Endothelial cell of umbilical vein (primary cell): ENCODE measurements around the gene AP3S2. TPM values are rescaled to one million over a fixed set of nuclear protein-coding genes. Genes with fewer than 3 reads are reported as not detected.

Experiments used
- BruUV-seq: library from RNA; stranded (reverse); fragments of 400-500 nt; replicated peaks from 2 replicates; lab custom pipeline; 2021; lab: Mats Ljungman, UMichigan
- CTCF ChIA-PET: fragments of 300-600, 350-600 bp; sonication (Branson Sonifier 250); formaldehyde crosslinking; loops from one replicate; lab custom pipeline; 2021; ENCODE audit warnings: antibody characterized with exemption, inconsistent platforms; lab: Charles Lee
- POLR2A ChIA-PET: fragments of 300-600, 350-600 bp; sonication (Branson Sonifier 250); formaldehyde crosslinking; loops from one replicate; lab custom pipeline; 2021; ENCODE audit warnings: antibody characterized with exemption, inconsistent platforms; lab: Charles Lee
- DNase-seq: peaks from one replicate; pipeline ENCODE4 v3.0.0-alpha.2; 2011; ENCODE audit warnings: low read depth, low spot score
- FAIRE-seq: peaks from 2 replicates; lab custom pipeline; 2011; peaks lifted over from hg19 to GRCh38; lab: Jason Lieb, UNC
- H2AFZ ChIP-seq: 2 replicates; pipeline ENCODE4 v1.6.0; 2012; ENCODE audit warnings: low read depth, low read length, control low read depth, inconsistent platforms
- H3K27ac ChIP-seq: 2 replicates; pipeline ENCODE4 v1.5.1; 2011; ENCODE audit warnings: low read depth, mild to moderate bottlenecking, control low read depth, low read length, moderate library complexity; ENCODE audit not compliant: insufficient read depth
- H3K27me3 ChIP-seq, 2 experiments: 2 replicates each; pipeline versions ENCODE4 v1.6.0 to v1.6.1; 2011; ENCODE audit warnings: low read length in 2 of 2, mixed read lengths in 1 of 2; ENCODE audit not compliant: control insufficient read depth in 2 of 2, insufficient read depth in 2 of 2
- H3K36me3 ChIP-seq, 2 experiments: 2 replicates in 1 of 2; 3 replicates in 1 of 2; pipeline ENCODE4 v1.5.1; 2011; ENCODE audit warnings: low read length in 2 of 2, mild to moderate bottlenecking in 1 of 2, moderate library complexity in 1 of 2; ENCODE audit not compliant: control insufficient read depth in 2 of 2, insufficient read depth in 2 of 2; ENCODE audit errors: extremely low read depth in 1 of 2
- H3K4me1 ChIP-seq: 3 replicates; pipeline ENCODE4 v1.5.1; 2011; ENCODE audit warnings: mild to moderate bottlenecking, low read length; ENCODE audit not compliant: control insufficient read depth, insufficient read depth; ENCODE audit errors: extremely low read depth
- H3K4me2 ChIP-seq: 2 replicates; pipeline ENCODE4 v1.6.1; 2011; ENCODE audit warnings: low read length, control low read depth, mixed read lengths; ENCODE audit not compliant: insufficient read depth
- H3K4me3 ChIP-seq, 3 experiments: fragments of 200-600 bp in 1 of 3; sonication (generic), shearing (Covaris generic) in 1 of 3; replicated peaks in 1 of 3; 2 replicates each; pipeline ENCODE4 v1.5.1; 2011 to 2016; ENCODE audit warnings: control low read depth in 3 of 3, low read length in 3 of 3, mild to moderate bottlenecking in 2 of 3, inconsistent platforms in 1 of 3, low read depth in 1 of 3, moderate library complexity in 1 of 3; ENCODE audit not compliant: insufficient read depth in 1 of 3
- H3K79me2 ChIP-seq: 2 replicates; pipeline ENCODE4 v1.6.0; 2012; ENCODE audit warnings: low read length, inconsistent platforms; ENCODE audit not compliant: control insufficient read depth, insufficient read depth
- H3K9ac ChIP-seq: replicated peaks from 2 replicates; pipeline ENCODE3; 2011; ENCODE audit warnings: low read length, control low read depth; ENCODE audit not compliant: insufficient read depth; ENCODE audit errors: extremely low read depth
- H3K9me1 ChIP-seq: replicated peaks from 3 replicates; pipeline ENCODE4 v1.6.0; 2011; ENCODE audit warnings: mild to moderate bottlenecking, low read length; ENCODE audit not compliant: control insufficient read depth, insufficient read depth; ENCODE audit errors: extremely low read depth
- H3K9me3 ChIP-seq: replicated peaks from 2 replicates; pipeline ENCODE4 v1.5.1; 2012; ENCODE audit warnings: low read length, inconsistent platforms; ENCODE audit not compliant: control insufficient read depth, insufficient read depth
- H4K20me1 ChIP-seq: replicated peaks from 2 replicates; pipeline ENCODE3; 2011; ENCODE audit warnings: mild to moderate bottlenecking, low read length; ENCODE audit not compliant: control insufficient read depth, insufficient read depth; ENCODE audit errors: extremely low read depth
- EZH2 ChIP-seq: IDR thresholded peaks from 2 replicates; pipeline ENCODE4 v1.6.1; 2012; ENCODE audit warnings: borderline replicate concordance, low read depth, mild to moderate bottlenecking, moderate library complexity, low read length, inconsistent platforms; ENCODE audit not compliant: severe bottlenecking
- FOS ChIP-seq: IDR thresholded peaks from 2 replicates; pipeline ENCODE4 v1.6.1; 2011; ENCODE audit warnings: mild to moderate bottlenecking, low read length, moderate library complexity, borderline replicate concordance; ENCODE audit not compliant: insufficient read depth
- GATA2 ChIP-seq: IDR thresholded peaks from 2 replicates; pipeline ENCODE4 v1.7.0; 2011; ENCODE audit warnings: low read depth, mild to moderate bottlenecking, moderate library complexity, mixed read lengths, low read length; ENCODE audit not compliant: insufficient read length, insufficient read depth
- JUN ChIP-seq: IDR thresholded peaks from 2 replicates; pipeline ENCODE4 v1.6.1; 2011; ENCODE audit warnings: borderline replicate concordance, low read depth; ENCODE audit not compliant: insufficient read length, insufficient read depth
- MYC ChIP-seq: IDR thresholded peaks from one replicate; pipeline ENCODE4 v1.6.1; 2011; ENCODE audit warnings: mild to moderate bottlenecking, low read depth, low read length
- POLR2A ChIP-seq: IDR thresholded peaks from 2 replicates; pipeline ENCODE4 v1.6.1; 2012; ENCODE audit warnings: low read depth, mild to moderate bottlenecking, control low read depth, low read length
- POLR2AphosphoS5 ChIP-seq: IDR thresholded peaks from 2 replicates; pipeline ENCODE4 v1.6.1; 2012; ENCODE audit warnings: low read depth, mild to moderate bottlenecking, control low read depth, low read length, moderate library complexity; ENCODE audit not compliant: insufficient read depth
- dilution Hi-C: fragments of 300-500 bp; cut with MboI; formaldehyde crosslinking; loops from one replicate; pipeline ENCODE4 v1.15.0; 2019; ENCODE audit warnings: low sequenced_read_pairs; ENCODE audit not compliant: extremely low pct_ligation_motif_present
- intact Hi-C: fragments of 100-400 bp; cut with micrococcal nuclease; formaldehyde crosslinking; loops from one replicate; pipeline ENCODE4 v1.10.0; 2022
- polyA plus RNA-seq, 4 experiments: library from polyadenylated mRNA; depleted of rRNA in 3 of 4; stranded (reverse) in 3 of 4; unstranded in 1 of 4; fragments of >200 nt; gene quantifications; 2 replicates each; pipeline versions ENCODE4 v1.2.1 to v1.2.3, GENCODE V29; 2011 to 2012; ENCODE audit warnings: missing spikeins in 1 of 4
- total RNA-seq: library from RNA; stranded (reverse); gene quantifications from 2 replicates; pipeline ENCODE4 v1.2.3, GENCODE V29; 2021
- TF ChIP-seq, protein P1 (sequence below), 2 donors: IDR thresholded peaks; 1 replicate in 1 of 2; 2 replicates in 1 of 2; pipeline ENCODE4 v1.5.1; 2011; ENCODE audit warnings: low read length in 2 of 2, mild to moderate bottlenecking in 2 of 2, moderate library complexity in 2 of 2, control low read depth in 1 of 2, inconsistent platforms in 1 of 2, low read depth in 1 of 2; ENCODE audit not compliant: insufficient read depth in 1 of 2; ENCODE audit errors: extremely low read depth in 1 of 2
- TF ChIP-seq, protein P2 (sequence below): IDR thresholded peaks from 2 replicates; pipeline ENCODE4 v1.6.1; 2011; ENCODE audit not compliant: insufficient read depth, insufficient read length

The AP3S2 gene
- total and polyA plus RNA-seq, 2 donors (not counting 3 experiments of a cell fraction or from before 2014, with no cell fraction given): 14.6 to 31.1 TPM

DNA sequence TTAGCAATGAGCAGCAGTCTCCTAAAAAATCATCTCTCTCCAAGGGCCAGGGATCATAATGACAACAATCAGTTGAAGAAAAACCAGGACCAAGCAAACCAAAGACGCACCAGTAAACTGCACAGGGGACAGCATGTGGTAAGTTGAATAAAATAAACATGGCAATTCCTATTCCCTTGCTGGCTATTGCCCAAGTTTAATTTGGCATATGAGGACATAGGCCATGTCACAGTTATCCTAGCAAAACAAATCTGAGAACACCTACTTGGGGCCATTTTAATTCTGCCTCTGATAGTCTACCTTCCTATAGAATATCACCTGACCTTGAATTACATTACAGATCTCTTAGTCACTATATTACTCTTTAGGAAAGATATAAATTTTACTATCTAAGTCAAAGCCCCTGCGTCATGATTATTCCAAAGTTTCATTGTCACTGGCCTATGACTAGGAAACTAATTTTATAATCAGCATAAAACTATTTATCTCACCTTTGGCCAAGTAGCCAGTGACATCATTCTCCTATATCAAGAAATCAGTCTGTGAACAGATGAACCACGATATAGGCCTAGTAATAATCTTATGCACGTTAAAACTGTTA is 23.0 kb downstream of the AP3S2 start:
- POLR2A ChIA-PET: no interaction called here
- Histone ChIP-seq H3K4me1 (no peaks in the 10 kb centered on the region), H3K9ac (no peak overlapping the region), H3K4me3 (no peak overlapping the region), H3K79me2 (no peaks in the 10 kb centered on the region), H2AFZ (no peak overlapping the region), H3K9me3 (no peaks in the 10 kb centered on the region), H3K27ac (no peak overlapping the region), H3K4me2 (no peak overlapping the region), H3K9me1 (no peaks in the 10 kb centered on the region), H3K27me3 (no peaks in the 10 kb centered on the region), H4K20me1 (no peaks in the 10 kb centered on the region), H3K36me3 (peaks cover 0 to 4% of the 10 kb centered on the region in 2 experiments)
- dilution Hi-C loops: loop anchor here (25.0 kb wide), 1 partner anchor 108 kb away; the partner anchor contains the start of gene MESP1
- CTCF ChIA-PET: no interaction called here
- DNase-seq: no peak
- intact Hi-C loops: no loop called here
- no TSS peak for BruUV-seq
- no peak for FAIRE-seq
- TF ChIP-seq GATA2: no peak
- TF ChIP-seq, protein P1, sequence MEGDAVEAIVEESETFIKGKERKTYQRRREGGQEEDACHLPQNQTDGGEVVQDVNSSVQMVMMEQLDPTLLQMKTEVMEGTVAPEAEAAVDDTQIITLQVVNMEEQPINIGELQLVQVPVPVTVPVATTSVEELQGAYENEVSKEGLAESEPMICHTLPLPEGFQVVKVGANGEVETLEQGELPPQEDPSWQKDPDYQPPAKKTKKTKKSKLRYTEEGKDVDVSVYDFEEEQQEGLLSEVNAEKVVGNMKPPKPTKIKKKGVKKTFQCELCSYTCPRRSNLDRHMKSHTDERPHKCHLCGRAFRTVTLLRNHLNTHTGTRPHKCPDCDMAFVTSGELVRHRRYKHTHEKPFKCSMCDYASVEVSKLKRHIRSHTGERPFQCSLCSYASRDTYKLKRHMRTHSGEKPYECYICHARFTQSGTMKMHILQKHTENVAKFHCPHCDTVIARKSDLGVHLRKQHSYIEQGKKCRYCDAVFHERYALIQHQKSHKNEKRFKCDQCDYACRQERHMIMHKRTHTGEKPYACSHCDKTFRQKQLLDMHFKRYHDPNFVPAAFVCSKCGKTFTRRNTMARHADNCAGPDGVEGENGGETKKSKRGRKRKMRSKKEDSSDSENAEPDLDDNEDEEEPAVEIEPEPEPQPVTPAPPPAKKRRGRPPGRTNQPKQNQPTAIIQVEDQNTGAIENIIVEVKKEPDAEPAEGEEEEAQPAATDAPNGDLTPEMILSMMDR (IDR thresholded peaks at IDR 0.05; ENCODE audit: extremely low read depth in 1 of 2, insufficient read depth in 1 of 2, low read depth in 1 of 2, low read length in 2 of 2): no peak
- no peak for TF ChIP-seq MYC
- no peak for TF ChIP-seq POLR2A
- TF ChIP-seq POLR2AphosphoS5: no peak
- TF ChIP-seq EZH2: no peak
- no peak for TF ChIP-seq FOS
- no peak for TF ChIP-seq JUN
- TF ChIP-seq, protein P2, sequence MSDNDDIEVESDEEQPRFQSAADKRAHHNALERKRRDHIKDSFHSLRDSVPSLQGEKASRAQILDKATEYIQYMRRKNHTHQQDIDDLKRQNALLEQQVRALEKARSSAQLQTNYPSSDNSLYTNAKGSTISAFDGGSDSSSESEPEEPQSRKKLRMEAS: no peak
